Effector memory CD8-positive, alpha-beta T cell (primary cell): ENCODE measurements around the gene COG8.

Source experiments
- ATAC-seq: fragments of 150-1000 bp; cut with Tn5 transposase; replicated peaks from 2 replicates; pipeline ENCODE4 v1.10.0; 2021; ENCODE audit warnings: mild to moderate bottlenecking, moderate library complexity
- DNase-seq, 3 experiments: peaks; one replicate each; pipeline ENCODE4 v3.0.0; 2021
- H3K27ac Mint-ChIP-seq, 2 donors: one replicate each; pipeline ENCODE4 v1.8.0; 2022; ENCODE audit warnings: mild to moderate bottlenecking in 2 of 2, mixed read lengths in 2 of 2, moderate library complexity in 2 of 2
- H3K27me3 Mint-ChIP-seq, 2 donors: one replicate each; pipeline ENCODE4 v1.8.0; 2022; ENCODE audit warnings: mixed read lengths in 2 of 2
- H3K36me3 Mint-ChIP-seq: one replicate; pipeline ENCODE4 v1.8.0; 2022; ENCODE audit warnings: mild to moderate bottlenecking, moderate library complexity, mixed read lengths; ENCODE audit not compliant: insufficient read depth
- H3K4me1 Mint-ChIP-seq, 2 donors: one replicate each; pipeline ENCODE4 v1.8.0; 2022; ENCODE audit warnings: low read depth in 2 of 2, mixed read lengths in 2 of 2
- H3K4me3 Mint-ChIP-seq, 2 donors: one replicate each; pipeline ENCODE4 v1.8.0; 2022; ENCODE audit warnings: mild to moderate bottlenecking in 2 of 2, mixed read lengths in 2 of 2, moderate library complexity in 2 of 2
- H3K9me3 Mint-ChIP-seq, 2 donors: one replicate each; pipeline ENCODE4 v1.8.0; 2022; ENCODE audit warnings: mixed read lengths in 2 of 2
- total RNA-seq, 9 experiments: gene quantifications; one replicate each; lab custom pipeline; 2026; lab: John Stamatoyannopoulos, UW

The COG8 gene
- 12.1 to 36.3 (median 25.4) reads per million in 9 experiments for total RNA-seq

GRCh38 chr16:69339289-69340094 is at the start of gene COG8, which contains the start of gene NIP7:
Gene COG8 (minus strand): TSS chr16:69339564. CDS start chr16:69339552, 12 bp downstream.
Gene NIP7 (plus strand): TSS chr16:69339772. CDS start chr16:69339830, 58 bp downstream.
- Mint-ChIP-seq H3K4me1 (peaks cover 29 to 38% of the 10 kb centered on the region in 2 donors), H3K4me3 (peak within 1 kb of the TSS; percentile 99), H3K27me3 (no peaks in the 10 kb centered on the region), H3K9me3 (no peaks in the 10 kb centered on the region), H3K27ac (peak within 1 kb of the TSS; percentile 93 to 97), H3K36me3 (peaks cover 42% of the 10 kb centered on the region)
- ATAC-seq (peak; percentile 87), DNase-seq (peak; percentile 89 to 93 (median 91))

GRCh38 chr16:69386596-69386995 is 47.2 kb upstream of the COG8 start:
- Mint-ChIP-seq H3K9me3 (no peaks in the 10 kb centered on the region), H3K36me3 (peaks cover 29% of the 10 kb centered on the region), H3K4me1 (peaks cover 16 to 31% of the 10 kb centered on the region in 2 donors), H3K27ac (no peak overlapping the region), H3K4me3 (peak overlapping the region; percentile 87 to 94), H3K27me3 (no peaks in the 10 kb centered on the region)
- DNase-seq (no peak), ATAC-seq (no peak)

GRCh38 chr16:69384974-69385373 is 45.6 kb upstream of the COG8 start:
- no peak for ATAC-seq
- Mint-ChIP-seq H3K4me3 (peak overlapping the region; percentile 87 to 94), H3K9me3 (no peaks in the 10 kb centered on the region)

GRCh38 chr16:69382421-69382820 is 43.1 kb upstream of the COG8 start:
- DNase-seq (no peak), ATAC-seq (no peak)
- no peak overlapping the region for H3K4me3 Mint-ChIP-seq
- no peaks in the 10 kb centered on the region for H3K27me3 Mint-ChIP-seq
- H3K36me3 Mint-ChIP-seq: peaks cover 63% of the 10 kb centered on the region
- H3K27ac Mint-ChIP-seq: no peak overlapping the region
- no peaks in the 10 kb centered on the region for H3K9me3 Mint-ChIP-seq
- H3K4me1 Mint-ChIP-seq: peaks cover 16 to 42% of the 10 kb centered on the region in 2 donors

More at GRCh38 chr16:69384974-69385373, 45.6 kb upstream of the COG8 start:
- Mint-ChIP-seq H3K36me3 (peaks cover 43% of the 10 kb centered on the region), H3K27ac (peak overlapping the region; percentile 95 to 96), H3K27me3 (no peaks in the 10 kb centered on the region), H3K4me1 (peaks cover 16 to 31% of the 10 kb centered on the region in 2 donors)
- DNase-seq: no peak

GRCh38 chr16:69381231-69381630 is 41.9 kb upstream of the COG8 start:
- no peak overlapping the region for H3K4me3 Mint-ChIP-seq
- H3K4me1 Mint-ChIP-seq: peaks cover 16 to 43% of the 10 kb centered on the region in 2 donors
- no peaks in the 10 kb centered on the region for H3K27me3 Mint-ChIP-seq
- ATAC-seq (no peak), DNase-seq (no peak)
- no peak overlapping the region for H3K27ac Mint-ChIP-seq
- no peaks in the 10 kb centered on the region for H3K9me3 Mint-ChIP-seq
- H3K36me3 Mint-ChIP-seq: peaks cover 67% of the 10 kb centered on the region

- no peak overlapping the region for H3K4me3 Mint-ChIP-seq
- no peaks in the 10 kb centered on the region for H3K9me3 Mint-ChIP-seq
- no peaks in the 10 kb centered on the region for H3K27me3 Mint-ChIP-seq
- H3K36me3 Mint-ChIP-seq: peaks cover 55% of the 10 kb centered on the region
- H3K27ac Mint-ChIP-seq: peak overlapping the region in 1 of 2 donors; percentile 14
- ATAC-seq (no peak), DNase-seq (no peak)
- peaks cover 3 to 27% of the 10 kb centered on the region in 2 donors for H3K4me1 Mint-ChIP-seq
Measured at GRCh38 chr16:69378760-69379159, 39.4 kb upstream of the COG8 start.

- ATAC-seq: no peak
- DNase-seq: no peak
- peak overlapping the region in 1 of 2 donors; percentile 20 for H3K27ac Mint-ChIP-seq
- no peaks in the 10 kb centered on the region for H3K27me3 Mint-ChIP-seq
- no peak overlapping the region for H3K4me3 Mint-ChIP-seq
- no peaks in the 10 kb centered on the region for H3K9me3 Mint-ChIP-seq
- peaks cover 59% of the 10 kb centered on the region for H3K36me3 Mint-ChIP-seq
- peaks cover 3 to 30% of the 10 kb centered on the region in 2 donors for H3K4me1 Mint-ChIP-seq
Measured at GRCh38 chr16:69378036-69378435, 38.7 kb upstream of the COG8 start.

GRCh38 chr16:69376393-69377059 is 37.2 kb upstream of the COG8 start:
- Mint-ChIP-seq H3K27me3 (no peaks in the 10 kb centered on the region), H3K36me3 (peaks cover 57% of the 10 kb centered on the region), H3K9me3 (no peaks in the 10 kb centered on the region), H3K4me3 (no peak overlapping the region), H3K4me1 (peaks cover 0 to 24% of the 10 kb centered on the region in 2 donors), H3K27ac (peak overlapping the region; percentile 28 to 35)
- DNase-seq (no peak), ATAC-seq (no peak)

GRCh38 chr16:69373019-69373418 is 33.7 kb upstream of the COG8 start:
- peaks cover 0 to 30% of the 10 kb centered on the region in 2 donors for H3K4me1 Mint-ChIP-seq
- H3K4me3 Mint-ChIP-seq: no peak overlapping the region
- DNase-seq (no peak), ATAC-seq (no peak)
- no peaks in the 10 kb centered on the region for H3K9me3 Mint-ChIP-seq
- H3K36me3 Mint-ChIP-seq: peaks cover 62% of the 10 kb centered on the region
- H3K27ac Mint-ChIP-seq: peak overlapping the region in 1 of 2 donors; percentile 46
- no peaks in the 10 kb centered on the region for H3K27me3 Mint-ChIP-seq

- Mint-ChIP-seq H3K27ac (peak overlapping the region; percentile 66 to 67), H3K4me3 (no peak overlapping the region), H3K9me3 (no peaks in the 10 kb centered on the region), H3K4me1 (peaks cover 0 to 24% of the 10 kb centered on the region in 2 donors), H3K36me3 (peaks cover 70% of the 10 kb centered on the region), H3K27me3 (no peaks in the 10 kb centered on the region)
- ATAC-seq (no peak), DNase-seq (no peak)
Measured at GRCh38 chr16:69371564-69371963, 32.2 kb upstream of the COG8 start.

- Mint-ChIP-seq H3K36me3 (peaks cover 82% of the 10 kb centered on the region), H3K9me3 (no peaks in the 10 kb centered on the region), H3K4me3 (no peak overlapping the region), H3K4me1 (peaks cover 3 to 23% of the 10 kb centered on the region in 2 donors), H3K27me3 (no peaks in the 10 kb centered on the region), H3K27ac (no peak overlapping the region)
- DNase-seq (no peak), ATAC-seq (no peak)
Measured at GRCh38 chr16:69368866-69369265, 29.5 kb upstream of the COG8 start.

GRCh38 chr16:69367980-69368379 is 28.6 kb upstream of the COG8 start:
- Mint-ChIP-seq H3K9me3 (no peaks in the 10 kb centered on the region), H3K27me3 (no peaks in the 10 kb centered on the region), H3K27ac (peak overlapping the region in 1 of 2 donors; percentile 35), H3K4me1 (peaks cover 3 to 15% of the 10 kb centered on the region in 2 donors), H3K4me3 (no peak overlapping the region), H3K36me3 (peaks cover 79% of the 10 kb centered on the region)
- no peak for ATAC-seq
- DNase-seq: no peak

- H3K4me3 Mint-ChIP-seq: no peak overlapping the region
- peaks cover 6 to 20% of the 10 kb centered on the region in 2 donors for H3K4me1 Mint-ChIP-seq
- H3K36me3 Mint-ChIP-seq: peaks cover 74% of the 10 kb centered on the region
- H3K9me3 Mint-ChIP-seq: no peaks in the 10 kb centered on the region
- DNase-seq (no peak), ATAC-seq (no peak)
- H3K27me3 Mint-ChIP-seq: no peaks in the 10 kb centered on the region
- H3K27ac Mint-ChIP-seq: peak overlapping the region in 1 of 2 donors; percentile 35
Measured at GRCh38 chr16:69366431-69366830, 27.1 kb upstream of the COG8 start.
